ENCODE results near the gene RASA3.
"Not testable (repeated sequence)": the region's sequence is repeated elsewhere in the genome, so short reads cannot be mapped to it uniquely, and the experiment has no call there.

Gene RASA3, protein sequence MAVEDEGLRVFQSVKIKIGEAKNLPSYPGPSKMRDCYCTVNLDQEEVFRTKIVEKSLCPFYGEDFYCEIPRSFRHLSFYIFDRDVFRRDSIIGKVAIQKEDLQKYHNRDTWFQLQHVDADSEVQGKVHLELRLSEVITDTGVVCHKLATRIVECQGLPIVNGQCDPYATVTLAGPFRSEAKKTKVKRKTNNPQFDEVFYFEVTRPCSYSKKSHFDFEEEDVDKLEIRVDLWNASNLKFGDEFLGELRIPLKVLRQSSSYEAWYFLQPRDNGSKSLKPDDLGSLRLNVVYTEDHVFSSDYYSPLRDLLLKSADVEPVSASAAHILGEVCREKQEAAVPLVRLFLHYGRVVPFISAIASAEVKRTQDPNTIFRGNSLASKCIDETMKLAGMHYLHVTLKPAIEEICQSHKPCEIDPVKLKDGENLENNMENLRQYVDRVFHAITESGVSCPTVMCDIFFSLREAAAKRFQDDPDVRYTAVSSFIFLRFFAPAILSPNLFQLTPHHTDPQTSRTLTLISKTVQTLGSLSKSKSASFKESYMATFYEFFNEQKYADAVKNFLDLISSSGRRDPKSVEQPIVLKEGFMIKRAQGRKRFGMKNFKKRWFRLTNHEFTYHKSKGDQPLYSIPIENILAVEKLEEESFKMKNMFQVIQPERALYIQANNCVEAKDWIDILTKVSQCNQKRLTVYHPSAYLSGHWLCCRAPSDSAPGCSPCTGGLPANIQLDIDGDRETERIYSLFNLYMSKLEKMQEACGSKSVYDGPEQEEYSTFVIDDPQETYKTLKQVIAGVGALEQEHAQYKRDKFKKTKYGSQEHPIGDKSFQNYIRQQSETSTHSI

DNA sequence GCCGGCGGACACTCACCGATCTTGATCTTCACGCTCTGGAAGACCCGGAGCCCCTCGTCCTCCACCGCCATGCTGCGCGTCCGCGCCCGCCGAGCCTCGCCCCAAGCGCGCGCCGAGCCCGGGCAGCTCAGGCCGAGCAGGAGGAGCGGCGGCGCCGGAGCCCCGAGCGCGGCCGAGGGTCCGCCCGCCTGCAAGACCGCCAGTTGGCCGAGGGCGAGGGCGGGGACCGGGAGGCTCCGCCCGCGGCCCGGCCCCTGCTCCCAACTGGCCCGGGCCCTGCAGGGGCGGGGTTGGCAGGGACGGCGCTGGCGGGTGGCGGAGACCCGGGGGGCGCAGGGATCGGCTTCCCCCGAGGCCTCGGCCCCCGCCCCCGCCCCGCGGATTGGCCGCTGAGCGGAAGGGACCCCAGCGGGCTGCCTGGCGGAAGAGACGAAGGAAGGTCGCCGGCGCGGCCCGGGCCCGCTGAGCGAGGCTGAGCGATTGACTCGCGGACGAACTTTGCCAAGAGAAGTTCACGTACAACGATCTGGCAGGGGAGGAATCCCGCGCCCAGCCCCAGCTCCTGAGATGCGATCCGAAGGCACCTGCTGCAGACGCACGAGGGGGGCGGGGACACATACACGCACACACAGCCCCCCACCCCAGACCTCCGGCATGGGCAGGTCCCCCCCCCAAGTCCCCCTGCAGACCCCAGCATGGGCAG is at the start of gene RASA3:
Gene RASA3 (minus strand): TSS at position 205 of the 703 bp plus-strand sequence. CDS start 134 bp downstream, at position 71.
- DNase-seq (ENCODE audit: low read depth, low spot score) = no peak

DNA sequence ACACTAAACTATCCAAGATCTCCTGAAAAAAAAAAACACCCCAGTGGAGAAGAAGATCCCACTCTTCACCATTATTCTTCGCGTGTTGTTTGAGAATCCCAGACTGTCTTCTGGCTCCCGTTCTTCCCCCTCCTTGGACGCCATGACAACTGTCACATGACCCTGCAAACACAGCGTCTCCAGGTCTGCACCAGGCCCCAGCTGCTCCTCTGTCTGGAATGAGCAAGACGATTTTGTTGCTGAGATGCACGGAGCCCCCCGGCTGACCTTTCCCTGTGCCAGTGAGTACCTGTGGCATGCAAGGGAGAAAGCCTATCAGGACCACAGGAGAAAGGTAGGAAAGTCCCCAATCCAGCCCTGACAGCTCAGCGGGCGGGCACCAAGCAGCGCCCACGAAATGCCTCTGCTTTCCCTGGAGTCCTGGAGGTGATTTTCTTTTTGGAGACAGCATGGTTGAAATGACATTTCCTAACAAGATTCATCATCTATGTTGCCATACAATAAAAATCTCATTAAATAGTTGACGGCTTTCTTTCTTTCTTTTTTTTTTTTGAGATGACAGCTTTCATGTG is 46.8 kb upstream of the RASA3 start, which contains the start of gene CFAP97D2:
Gene CFAP97D2 (plus strand): TSS at position 171 of the 572 bp plus-strand sequence. CDS start 74 bp downstream, at position 245.
- no peak for DNase-seq (ENCODE audit: low read depth, low spot score)

DNA sequence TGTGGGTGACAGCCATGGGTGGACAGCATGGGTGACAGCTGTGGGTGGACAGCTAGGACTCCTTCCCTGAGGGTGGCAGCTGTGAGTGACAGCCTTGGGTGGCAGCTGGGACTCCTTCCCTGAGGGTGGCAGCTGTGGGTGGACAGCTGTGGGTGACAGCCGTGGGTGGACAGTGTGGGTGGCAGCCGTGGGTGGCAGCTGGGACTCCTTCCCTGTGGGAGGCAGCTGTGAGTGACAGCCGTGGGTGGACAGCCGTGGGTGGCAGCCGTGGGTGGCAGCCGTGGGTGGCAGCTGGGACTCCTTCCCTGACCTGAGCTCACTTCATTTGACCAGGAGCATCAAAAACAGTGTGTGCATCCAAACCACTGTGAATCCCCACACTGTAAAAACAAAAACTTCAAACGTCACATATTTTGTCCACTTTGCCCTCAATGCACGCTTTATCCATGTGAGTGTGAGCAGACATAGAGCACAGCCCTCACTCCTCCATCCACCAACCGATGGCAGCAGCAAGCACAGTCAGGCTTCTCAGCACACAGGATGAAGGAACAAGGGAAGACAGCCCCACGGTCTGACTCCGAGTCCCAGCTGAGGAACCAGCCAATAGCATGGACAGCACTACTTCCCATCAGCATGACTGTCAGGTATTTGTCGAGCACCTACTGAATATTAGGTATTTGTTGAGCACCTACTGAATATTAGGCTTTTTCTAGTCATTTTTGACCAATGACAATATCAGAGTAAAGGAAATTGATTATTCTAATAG is 45.0 kb upstream of the RASA3 start:
- no peak for DNase-seq (ENCODE audit: low read depth, low spot score)

DNA sequence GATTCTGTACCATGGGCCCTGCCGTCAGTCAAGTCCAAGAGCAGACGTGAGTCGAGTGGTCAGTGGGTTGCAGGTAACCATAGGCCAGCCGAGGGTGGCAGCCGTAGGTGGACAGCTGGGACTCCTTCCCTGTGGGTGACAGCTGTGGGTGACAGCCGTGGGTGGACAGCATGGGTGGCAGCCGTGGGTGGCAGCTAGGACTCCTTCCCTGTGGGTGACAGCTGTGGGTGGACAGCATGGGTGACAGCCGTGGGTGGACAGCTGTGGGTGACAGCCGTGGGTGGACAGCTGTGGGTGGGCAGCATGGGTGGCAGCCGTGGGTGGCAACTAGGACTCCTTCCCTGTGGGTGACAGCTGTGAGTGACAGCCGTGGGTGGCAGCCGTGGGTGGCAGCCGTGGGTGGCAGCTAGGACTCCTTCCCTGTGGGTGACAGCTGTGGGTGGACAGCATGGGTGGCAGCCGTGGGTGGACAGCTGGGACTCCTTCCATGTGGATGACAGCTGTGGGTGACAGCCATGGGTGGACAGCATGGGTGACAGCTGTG is 44.0 kb upstream of the RASA3 start:
- DNase-seq (ENCODE audit: low read depth, low spot score) = not testable (repeated sequence)

DNA sequence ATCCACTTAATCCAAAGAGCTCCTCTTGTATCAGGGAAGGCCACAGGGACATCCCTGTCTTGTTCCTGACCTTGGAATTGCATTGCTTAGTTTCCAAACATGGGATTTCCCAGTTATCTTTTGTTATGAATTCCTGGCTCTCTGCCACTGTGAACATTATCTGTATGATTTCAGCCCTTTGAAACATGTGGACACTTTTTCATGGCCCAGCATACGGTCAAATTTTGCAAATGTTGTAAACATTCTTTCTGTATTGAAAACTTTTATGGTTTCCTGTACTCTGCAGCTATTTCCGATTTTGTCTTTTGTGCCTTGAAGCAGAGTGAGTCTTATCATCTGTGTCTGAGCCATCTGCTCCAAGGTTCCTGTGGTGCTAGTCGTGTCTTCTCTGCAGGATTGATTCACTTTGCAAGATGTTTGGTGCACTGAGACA is 42.1 kb upstream of the RASA3 start:
- DNase-seq (ENCODE audit: low read depth, low spot score) = no peak

DNA sequence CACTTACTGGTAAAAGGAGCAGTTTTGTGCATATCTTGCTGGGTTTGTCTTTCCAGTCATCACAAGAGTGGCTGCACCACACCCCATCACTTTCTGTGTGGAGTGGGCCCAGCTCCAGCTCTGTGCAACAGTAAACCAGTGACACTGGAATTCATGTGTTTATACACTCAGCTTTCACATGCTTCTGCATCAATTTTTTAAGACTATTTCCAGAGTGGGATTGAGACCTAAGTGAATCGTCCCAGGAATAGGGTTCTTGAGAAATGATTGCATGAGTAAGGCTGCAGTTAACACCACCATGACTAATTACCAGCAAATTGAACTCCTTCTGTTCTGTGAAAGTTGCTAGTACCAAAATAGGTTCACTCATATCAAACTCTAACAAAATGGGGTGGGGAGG is 41.3 kb upstream of the RASA3 start:
- DNase-seq (ENCODE audit: low read depth, low spot score) = no peak

DNA sequence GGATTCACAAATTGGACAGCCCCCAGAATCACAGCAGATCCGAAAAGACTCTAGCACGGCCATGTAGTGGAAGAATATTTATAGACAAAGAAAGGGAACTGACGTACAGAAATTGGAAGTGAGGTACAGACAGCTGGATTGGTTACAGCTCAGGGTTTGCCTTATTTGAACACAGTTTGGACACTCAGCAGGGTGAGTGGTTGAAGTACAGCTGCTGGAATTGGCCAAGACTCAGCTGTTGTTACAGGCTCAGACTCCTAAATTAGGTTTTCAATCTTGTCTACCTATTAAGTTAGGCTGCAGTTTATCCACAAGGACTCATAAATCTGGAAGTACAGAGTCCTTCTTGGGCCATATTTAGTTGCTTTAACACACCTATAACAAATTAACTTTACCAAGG is 40.8 kb upstream of the RASA3 start:
- DNase-seq (ENCODE audit: low read depth, low spot score) = no peak

DNA sequence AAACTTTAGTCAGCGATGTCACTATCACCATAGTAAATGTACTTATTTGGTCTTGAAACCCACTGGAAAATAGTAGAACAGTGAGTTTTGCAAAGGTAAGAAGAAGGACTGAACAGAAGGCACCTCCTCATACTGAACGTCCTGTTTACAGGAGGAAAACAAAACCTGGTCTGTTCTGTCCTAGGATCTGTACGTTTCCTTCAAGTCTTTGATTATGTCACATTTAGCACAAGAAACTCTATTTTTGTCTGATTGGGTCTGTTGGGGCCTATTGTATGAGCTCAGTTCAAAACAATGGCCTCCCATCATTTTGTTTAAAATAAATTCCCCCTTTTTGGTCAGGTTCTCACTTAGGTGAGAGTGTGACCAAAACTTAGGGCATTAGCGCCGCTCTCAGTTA is 35.5 kb upstream of the RASA3 start:
- DNase-seq (ENCODE audit: low read depth, low spot score) = no peak

DNA sequence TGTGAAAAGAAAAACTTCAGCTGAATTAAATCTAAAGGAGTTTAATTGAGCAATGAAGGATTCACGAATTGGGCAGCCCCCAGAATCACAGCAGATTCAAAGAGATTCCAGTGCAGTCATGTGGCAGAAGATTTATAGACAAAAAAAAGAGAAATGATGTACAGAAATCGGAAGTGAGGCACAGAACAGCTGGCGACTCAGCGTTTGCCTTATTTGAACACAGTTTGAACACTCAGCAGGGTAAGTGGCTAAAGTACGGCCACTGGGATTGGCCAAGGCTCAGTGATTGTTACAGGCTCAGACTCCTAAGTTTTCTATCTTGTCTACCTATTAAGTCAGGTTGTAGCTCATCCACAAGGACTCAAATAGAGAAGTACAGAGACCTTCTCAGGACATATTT is 35.0 kb upstream of the RASA3 start:
- no peak for DNase-seq (ENCODE audit: low read depth, low spot score)

DNA sequence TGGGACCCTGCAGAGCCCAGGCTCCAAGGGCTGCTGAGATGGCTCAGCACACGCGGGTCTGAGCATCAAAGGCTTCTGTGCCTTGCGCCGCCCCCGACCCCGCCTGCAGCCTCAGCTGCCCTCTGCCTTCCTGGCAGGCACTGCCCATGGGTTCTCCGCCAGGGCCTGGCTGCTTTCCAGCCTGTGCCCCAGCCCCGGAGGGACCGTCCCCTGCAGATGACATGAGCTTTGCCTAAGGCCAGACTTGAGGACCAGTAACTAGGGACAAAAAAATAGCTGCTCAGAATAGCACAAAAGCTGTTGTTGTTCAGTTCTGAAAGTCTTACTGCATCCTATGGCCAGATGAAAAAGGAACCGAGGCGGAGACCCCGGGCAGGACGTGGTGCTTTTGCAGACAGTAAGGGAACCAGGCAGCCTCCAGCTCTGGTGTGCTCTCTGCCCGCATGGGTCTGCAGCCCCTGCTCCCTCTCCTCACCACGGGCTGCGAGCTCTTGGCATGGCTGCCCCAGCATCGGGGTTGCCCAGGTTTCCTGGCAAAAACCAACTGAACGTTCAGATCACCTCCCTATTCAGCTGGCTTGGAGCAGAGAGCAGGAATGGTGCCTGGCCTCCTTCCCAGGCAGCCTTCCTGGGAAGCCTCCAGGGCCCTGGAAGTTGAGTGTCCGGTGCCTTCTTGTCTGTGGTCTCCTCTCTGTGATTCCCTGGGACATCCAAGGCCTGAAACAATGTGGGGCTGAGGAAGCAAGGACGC is 34.1 kb upstream of the RASA3 start:
- no peak for DNase-seq (ENCODE audit: low read depth, low spot score)

DNA sequence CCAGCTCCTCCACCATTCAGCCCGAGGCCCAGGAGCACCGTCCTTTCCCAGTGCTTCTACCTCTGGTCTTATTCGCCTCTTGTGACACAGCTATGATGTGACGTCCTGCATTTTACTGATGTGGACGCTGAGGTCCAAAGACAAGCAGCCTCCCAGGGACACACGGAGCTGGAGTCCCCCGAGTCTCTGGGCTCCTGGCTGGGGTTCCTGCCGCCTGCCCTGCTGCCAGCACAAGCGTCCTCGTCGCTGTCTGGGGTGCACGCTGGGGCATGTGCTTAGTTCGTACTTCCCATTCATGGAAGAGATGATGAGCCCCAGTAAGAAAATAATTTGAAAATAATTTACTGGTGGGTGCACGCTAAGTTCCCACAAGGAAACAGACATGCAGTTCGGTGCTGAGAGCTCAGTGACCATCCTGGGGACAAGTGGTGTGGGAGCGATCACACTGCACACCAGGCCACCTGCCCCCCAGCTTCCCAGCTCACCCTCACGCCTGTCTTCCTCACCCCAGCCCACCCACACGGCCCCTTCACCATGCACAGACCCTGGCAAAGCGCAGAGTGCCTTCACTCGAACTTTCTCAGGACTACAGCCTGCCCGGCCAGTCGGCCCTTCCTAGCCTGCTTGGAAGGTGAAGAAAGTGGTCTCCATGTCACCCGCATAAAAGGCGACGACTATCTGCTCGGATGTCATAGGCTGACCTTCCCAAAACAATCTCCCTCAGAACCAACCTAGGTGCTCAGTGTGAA is 32.4 kb upstream of the RASA3 start:
- DNase-seq (ENCODE audit: low read depth, low spot score) = no peak

DNA sequence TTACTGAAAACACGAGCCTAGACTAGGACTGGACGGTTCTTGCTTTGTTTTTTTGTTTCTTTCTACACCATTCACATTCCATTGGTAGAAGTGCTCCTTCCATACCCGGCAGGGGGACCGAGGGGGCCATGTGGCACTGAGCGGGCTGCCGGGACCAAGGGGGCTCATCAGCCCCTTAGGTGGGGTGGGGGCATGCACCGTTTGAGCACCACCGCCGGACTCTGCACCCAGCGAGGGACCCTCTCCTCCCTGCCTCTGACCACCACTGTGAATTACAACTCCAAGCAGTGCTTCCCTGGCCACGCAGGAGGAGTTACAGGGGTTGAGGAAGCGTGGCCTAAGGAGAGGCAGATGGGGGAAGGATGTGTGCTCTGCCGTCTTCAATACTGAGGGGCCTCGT is 31.6 kb upstream of the RASA3 start:
- DNase-seq (ENCODE audit: low read depth, low spot score) = no peak

DNA sequence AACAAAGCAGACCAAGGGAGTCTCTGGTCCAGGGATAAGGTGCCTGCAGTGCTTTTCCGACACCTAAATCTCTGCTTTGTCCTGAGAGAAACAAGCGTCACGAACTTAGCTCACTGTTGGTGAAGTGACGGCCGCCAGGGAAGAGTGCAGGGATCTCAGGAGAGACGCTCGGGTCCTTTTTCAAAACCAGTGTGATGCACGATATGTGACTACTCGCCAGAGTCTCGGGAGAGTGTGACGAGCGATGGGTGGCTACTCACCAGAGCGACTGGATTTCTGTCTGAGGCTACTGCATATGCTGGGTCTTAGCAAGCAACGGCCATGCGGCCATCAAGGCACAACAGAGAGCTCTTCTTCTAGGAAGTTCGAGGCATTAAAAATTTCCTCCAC is 30.1 kb upstream of the RASA3 start:
- DNase-seq (ENCODE audit: low read depth, low spot score) = no peak

DNA sequence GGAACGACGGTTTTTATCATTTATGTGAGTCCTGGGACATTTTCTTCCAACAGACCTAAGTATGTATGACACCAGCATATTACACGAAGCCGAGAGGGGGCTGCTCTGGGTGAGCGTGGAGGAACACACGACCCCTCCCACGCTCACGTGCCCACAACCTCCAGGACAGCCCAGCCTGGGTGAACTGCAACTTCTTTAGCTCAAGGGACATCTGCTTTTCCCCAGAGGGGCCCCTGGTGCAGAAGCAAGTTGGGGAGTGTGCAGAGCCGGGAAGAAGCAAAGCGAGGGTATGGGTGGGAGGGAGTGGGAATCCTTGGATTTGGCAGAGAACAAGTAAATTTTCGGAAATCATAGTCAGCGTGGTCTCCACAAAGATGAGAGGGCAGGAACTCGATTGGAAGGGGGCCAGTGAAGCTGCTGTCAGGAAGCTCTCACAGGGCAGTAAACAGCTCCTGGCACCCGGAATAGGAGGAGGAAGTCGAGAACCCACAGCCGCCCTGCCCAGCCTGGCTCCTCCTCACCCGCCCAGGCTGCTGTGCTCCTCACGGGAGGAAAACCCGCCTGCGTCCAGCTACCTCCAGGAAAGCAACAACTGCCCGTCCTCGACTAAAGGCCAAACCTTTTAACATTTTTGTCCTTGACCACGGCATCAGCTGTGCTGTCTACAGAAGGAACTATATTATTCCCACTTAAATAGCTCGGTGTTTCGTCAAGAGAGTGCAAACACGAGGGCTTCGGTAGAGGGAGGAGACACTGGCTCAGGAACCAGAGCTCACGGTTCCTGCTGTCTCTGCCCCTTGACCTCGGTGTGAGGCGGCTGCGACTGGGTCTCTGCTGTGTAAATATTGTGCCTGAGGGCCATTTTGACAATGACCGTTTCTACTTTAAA is 29.5 kb upstream of the RASA3 start:
- no peak for DNase-seq (ENCODE audit: low read depth, low spot score)

DNA sequence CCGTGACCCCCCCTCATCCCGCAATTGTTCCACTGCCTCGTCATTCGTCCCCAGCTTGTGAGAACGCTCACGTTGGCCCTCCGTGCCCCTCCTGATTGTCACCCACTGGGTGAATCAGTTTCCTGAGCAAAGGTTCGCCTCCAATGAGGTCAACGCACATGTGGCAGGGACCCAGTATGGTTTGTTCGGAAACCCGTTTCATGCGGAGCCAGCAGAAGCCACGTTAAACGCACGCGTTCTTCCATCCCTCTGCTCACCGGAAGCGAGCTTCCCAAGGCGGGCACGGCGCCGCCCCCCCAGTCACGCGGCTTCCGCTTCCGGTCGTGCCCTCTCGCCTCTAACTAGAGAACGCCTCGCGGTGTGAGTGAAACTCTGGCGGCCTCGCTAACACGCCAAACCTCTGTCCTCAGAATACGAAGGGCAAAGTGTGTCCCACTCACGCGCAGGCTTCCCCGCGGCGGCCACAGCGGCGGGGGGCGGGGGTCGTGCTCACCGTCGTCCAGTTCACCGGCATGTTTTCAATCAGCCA is 28.7 kb upstream of the RASA3 start:
- DNase-seq (ENCODE audit: low read depth, low spot score) = no peak

DNA sequence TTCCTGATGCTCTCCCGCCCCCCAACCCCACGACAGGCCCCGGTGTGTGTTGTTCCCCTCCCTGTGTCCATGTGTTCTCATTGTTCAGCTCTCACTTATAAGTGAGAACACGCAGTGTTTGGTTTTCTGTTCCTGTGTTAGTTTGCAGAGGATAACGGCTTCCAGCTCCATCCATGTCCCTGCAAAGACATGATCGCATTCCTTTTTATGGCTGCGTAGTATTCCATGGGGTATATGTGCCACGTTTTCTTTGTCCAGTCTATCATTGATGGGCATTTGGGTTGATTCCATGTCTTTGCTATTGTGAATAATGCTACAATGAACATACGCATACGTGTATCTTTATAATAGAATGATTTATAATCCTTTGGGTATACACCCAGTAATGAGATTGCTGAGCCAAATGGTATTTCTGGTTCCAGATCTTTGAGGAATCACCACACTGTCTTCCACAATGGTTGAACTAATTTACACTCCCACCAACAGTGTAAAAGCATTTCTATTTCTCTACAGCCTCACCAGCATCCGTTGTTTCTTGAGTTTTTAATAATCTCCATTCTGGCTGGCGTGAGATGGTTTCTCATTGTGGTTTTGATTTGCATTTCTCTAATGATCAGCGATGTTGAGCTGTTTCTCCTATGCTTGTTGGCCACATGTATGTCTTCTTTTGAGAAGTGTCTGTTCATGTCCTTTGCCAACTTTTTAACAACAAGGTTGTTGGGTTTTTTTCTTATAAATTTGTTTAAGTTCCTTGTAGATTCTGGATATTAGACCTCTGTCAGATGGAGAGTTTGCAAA is 26.6 kb upstream of the RASA3 start:
- DNase-seq (ENCODE audit: low read depth, low spot score) = not testable (repeated sequence)

DNA sequence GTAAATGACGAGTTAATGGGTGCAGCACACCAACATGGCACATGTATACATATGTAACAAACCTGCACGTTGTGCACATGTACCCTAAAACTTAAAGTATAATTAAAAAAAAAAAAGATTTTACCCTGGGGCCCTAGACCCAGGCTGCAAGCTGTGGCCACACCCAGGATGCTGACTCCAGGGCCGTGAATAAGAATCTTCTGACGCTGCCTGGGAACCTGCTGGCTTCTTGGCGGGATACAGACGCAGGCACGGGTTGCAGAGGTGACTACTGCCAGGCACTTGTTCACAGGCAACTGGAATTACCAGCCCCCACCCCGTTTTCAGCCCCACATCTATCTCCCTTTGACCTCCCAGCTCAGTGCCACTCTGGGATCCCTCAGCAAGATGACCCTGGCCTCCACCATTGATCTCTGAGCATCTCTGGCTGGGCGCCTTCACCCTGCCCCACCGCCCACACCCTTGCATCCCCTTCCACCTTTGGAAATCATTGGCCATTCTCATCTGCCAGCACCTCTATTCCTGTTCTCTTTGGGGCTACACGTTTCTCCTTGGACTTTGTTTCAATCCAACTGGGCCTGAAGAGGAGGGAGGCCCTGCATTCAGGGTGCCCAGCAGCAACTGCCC is 25.6 kb upstream of the RASA3 start:
- DNase-seq (ENCODE audit: low read depth, low spot score) = no peak
